MG63 (cell line): ENCODE results near the gene PCBP2. TPM values are rescaled to one million over a fixed set of nuclear protein-coding genes. Genes with fewer than 3 reads are reported as not detected.
"Not testable (repeated sequence)": the region's sequence is repeated elsewhere in the genome, so short reads cannot be mapped to it uniquely, and the experiment has no call there.

ENCODE experiments used
- DNase-seq: peaks from one replicate; pipeline ENCODE4 v3.0.0-alpha.2; 2020
- H3K27me3 ChIP-seq: fragments of 250-450 bp; sonication (Bioruptor Pico); 2 replicates; pipeline ENCODE4 v1.5.1; 2020; ENCODE audit warnings: mild to moderate bottlenecking, moderate library complexity
- H3K36me3 ChIP-seq: fragments of 250-450 bp; sonication (Bioruptor Pico); 2 replicates; pipeline ENCODE4 v1.5.1; 2020; ENCODE audit warnings: mild to moderate bottlenecking, moderate library complexity
- H3K4me3 ChIP-seq: fragments of 250-450 bp; sonication (Bioruptor Pico); 2 replicates; pipeline ENCODE4 v1.5.1; 2020; ENCODE audit warnings: mild to moderate bottlenecking, moderate library complexity
- H3K9me3 ChIP-seq: fragments of 250-450 bp; sonication (Bioruptor Pico); 2 replicates; pipeline ENCODE4 v1.5.1; 2020; ENCODE audit warnings: mild to moderate bottlenecking, moderate library complexity
- total RNA-seq: library from RNA; depleted of rRNA; stranded (reverse); fragments of >200 nt; shearing (Covaris generic); gene quantifications from 2 replicates; pipeline ENCODE4 v1.2.3, GENCODE V29; 2014; ENCODE audit warnings: low replicate concordance; rRNA removed

The PCBP2 gene
- 217 and 279 TPM in 2 replicates for total RNA-seq

DNA sequence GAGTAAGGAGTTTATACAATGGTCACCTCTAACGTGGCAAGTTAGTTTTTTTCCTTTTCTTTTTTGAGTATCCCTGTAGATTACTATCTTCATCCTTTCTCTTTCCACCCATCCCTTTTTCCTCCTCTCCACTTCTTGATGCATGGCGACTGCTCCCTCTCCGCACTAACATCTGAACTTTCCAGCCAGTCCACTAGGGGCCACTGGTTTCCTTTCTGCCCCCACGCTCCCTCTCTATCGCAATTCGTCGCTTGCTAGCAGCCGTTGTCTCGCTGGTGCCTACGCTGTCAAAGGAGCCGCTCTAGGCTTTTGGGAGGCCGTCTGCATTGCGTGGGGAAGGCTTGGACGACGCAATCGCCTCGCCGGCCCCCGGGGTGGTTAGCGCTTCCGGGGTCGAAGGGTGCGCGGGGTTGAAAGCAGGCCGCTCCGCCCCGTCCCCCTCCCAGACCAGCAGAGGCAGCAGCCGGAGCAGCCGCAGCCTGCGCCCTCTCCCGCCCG is at the start of gene PCBP2:
TSS of gene PCBP2 (plus strand) at position 442 of the 498 bp plus-strand sequence. CDS start 2,699 bp downstream, outside the sequence.
- Histone ChIP-seq H3K9me3 (no peaks in the 10 kb centered on the region), H3K27me3 (no peaks in the 10 kb centered on the region), H3K4me3 (peak within 1 kb of the TSS; percentile 98), H3K36me3 (peaks cover 51% of the 10 kb centered on the region)
- peak; percentile 99 for DNase-seq

DNA sequence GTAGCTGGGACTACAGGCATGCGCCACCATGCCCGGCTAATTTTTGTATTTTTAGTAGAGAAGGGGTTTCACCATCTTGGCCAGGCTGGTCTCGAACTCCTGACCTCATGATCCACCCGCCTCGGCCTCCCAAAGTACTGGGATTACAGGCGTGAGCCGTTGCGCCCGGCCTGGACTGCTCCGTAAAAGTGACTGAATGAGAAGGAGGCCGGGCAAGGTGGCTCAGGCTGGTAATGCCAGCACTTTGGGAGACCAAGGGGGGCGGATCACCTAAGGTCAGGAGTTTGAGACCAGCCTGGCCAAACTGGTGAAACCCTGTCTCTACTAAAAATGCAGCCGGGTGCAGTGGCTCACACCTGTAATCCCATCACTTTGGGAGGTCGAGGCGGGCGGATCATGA is 49.6 kb upstream of the PCBP2 start:
- H3K27me3 ChIP-seq, H3K4me3 ChIP-seq, H3K9me3 ChIP-seq, DNase-seq: not testable (repeated sequence)
- H3K36me3 ChIP-seq = peaks cover 34% of the 10 kb centered on the region

- Histone ChIP-seq H3K27me3 (no peaks in the 10 kb centered on the region), H3K9me3 (no peaks in the 10 kb centered on the region), H3K36me3 (peaks cover 37% of the 10 kb centered on the region), H3K4me3 (no peak overlapping the region)
- DNase-seq = no peak
Observed at GRCh38 chr12:53402871-53403270, 49.0 kb upstream of the PCBP2 start.

DNA sequence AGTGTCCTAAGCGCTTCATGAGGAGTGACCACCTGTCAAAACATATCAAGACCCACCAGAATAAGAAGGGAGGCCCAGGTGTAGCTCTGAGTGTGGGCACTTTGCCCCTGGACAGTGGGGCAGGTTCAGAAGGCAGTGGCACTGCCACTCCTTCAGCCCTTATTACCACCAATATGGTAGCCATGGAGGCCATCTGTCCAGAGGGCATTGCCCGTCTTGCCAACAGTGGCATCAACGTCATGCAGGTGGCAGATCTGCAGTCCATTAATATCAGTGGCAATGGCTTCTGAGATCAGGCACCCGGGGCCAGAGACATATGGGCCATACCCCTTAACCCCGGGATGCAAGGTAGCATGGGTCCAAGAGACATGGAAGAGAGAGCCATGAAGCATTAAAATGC is 41.0 kb upstream of the PCBP2 start:
- Histone ChIP-seq H3K27me3 (no peaks in the 10 kb centered on the region), H3K4me3 (no peak overlapping the region), H3K9me3 (no peaks in the 10 kb centered on the region), H3K36me3 (peaks cover 55% of the 10 kb centered on the region)
- DNase-seq = no peak

DNA sequence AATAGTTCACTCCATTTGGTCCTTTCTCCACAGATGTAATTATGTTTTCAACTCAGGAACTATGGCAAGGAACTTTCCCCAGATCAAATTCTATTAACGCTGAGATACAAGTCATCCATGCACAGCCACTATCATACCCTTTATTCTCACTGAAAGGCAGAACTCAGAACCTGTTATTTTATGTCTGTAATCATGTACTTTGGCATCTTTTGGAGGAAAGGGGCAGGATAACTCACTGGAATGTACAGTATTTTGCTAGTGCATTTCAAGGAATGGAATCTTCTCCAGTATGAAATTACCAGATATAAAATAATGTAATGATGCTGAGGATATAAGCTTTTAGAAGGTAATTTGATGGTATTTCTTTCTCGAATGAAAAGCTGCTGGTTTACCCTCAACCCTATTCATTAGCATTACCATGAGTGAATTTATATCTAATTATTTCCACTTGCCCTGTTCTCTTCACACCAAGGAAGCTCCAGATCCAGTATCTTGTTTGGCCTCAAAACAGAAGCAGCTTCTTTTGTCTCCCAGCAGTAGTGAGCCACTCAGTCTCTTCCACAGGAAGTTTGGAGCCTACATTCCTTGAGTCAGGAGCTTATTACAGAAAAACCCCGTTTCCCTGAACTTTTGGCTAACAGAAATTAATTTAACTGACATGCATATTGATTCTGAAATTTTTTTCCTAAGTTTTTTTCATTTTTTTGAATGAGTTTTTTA is 38.3 kb upstream of the PCBP2 start:
- no peak for DNase-seq
- no peaks in the 10 kb centered on the region for H3K27me3 ChIP-seq
- peaks cover 35% of the 10 kb centered on the region for H3K36me3 ChIP-seq
- no peak overlapping the region for H3K4me3 ChIP-seq
- H3K9me3 ChIP-seq = no peaks in the 10 kb centered on the region

DNA sequence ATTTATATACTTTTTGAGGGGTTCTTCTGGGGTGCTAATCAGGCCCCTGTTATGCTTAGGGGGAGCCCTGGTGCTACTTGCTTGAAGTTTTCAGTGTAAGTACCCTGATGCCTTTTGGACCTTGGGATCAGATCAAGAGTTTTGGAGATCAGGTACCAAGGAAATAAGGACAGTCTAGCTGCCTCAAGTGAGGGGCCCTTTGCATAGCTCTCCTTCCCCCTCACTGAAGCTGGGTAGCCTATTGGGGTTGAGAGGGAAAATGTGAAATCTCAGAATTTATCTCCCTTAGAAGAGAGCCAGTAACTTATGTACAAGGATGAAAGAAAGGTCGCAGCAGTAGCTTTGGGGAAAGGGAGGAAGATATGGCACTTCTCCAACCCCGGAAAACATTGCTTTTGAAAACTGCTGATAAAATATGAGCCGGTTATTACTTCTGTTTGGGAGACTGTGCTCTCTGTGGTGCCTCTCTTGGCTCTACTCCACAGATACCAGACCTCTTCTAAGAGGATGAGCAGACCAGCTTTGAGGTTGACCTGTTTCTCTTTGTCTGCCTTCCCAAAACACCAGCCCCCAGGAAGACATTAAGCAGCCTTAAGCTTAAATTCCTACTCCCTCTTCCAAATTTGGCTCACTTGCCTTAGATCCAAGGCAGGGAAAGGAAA is 37.0 kb upstream of the PCBP2 start:
- no peak for DNase-seq
- no peaks in the 10 kb centered on the region for H3K27me3 ChIP-seq

GRCh38 chr12:53415752-53416389 is 36.0 kb upstream of the PCBP2 start:
- not testable (repeated sequence) for H3K4me3 ChIP-seq, H3K9me3 ChIP-seq, DNase-seq, H3K27me3 ChIP-seq
- H3K36me3 ChIP-seq = peaks cover 16% of the 10 kb centered on the region

More for the DNA sequence above, 37.0 kb upstream of the PCBP2 start:
- H3K36me3 ChIP-seq = peaks cover 24% of the 10 kb centered on the region
- H3K9me3 ChIP-seq = no peaks in the 10 kb centered on the region
- H3K4me3 ChIP-seq = no peak overlapping the region

DNA sequence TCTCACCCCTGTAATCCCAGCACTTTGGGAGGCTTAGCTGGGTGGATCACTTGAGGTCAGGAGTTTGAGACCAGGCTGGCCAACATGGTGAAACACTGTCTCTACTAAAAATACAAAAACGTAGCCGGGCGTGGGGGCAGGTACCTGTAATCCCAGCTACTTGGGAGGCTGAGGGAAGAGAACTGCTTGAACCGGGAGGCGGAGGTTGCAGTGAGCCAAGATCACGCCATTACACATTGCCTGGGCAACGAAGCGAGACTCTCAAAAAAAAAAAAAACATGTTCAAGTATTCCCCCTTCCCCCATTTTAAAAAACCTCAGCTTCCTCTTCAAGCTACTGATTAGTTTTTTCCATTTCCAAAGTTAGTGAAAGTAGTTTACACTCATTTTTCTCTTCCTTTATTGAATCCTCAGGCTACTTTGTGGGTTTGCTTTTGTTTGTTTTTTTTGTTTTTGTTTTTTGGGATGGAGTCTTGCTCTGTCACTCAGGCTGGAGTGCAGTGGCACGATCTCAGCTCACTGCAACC is 34.5 kb upstream of the PCBP2 start:
- not testable (repeated sequence) for H3K27me3 ChIP-seq, H3K36me3 ChIP-seq, DNase-seq, H3K9me3 ChIP-seq, H3K4me3 ChIP-seq

DNA sequence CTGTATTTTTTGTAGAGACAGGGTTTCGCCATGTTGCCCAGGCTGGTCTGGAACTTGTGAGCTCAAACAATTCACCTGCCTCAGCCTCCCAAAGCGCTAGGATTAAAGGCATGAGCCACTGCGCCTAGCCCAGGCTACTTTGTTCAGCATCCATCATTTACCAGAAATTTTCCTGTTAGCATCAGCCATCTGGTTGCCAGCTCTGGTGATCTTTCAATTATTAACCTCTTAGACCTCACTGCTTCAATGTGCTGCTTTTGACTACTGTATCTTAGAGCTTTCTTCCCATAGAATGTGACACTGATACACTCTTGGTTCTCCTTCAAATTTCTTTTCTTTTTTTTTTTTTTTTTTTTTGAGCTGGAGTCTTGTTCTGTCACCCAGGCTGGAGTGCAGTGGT is 33.7 kb upstream of the PCBP2 start:
- Histone ChIP-seq H3K9me3 (no peaks in the 10 kb centered on the region), H3K4me3 (no peak overlapping the region), H3K27me3 (no peaks in the 10 kb centered on the region), H3K36me3 (no peaks in the 10 kb centered on the region)
- no peak for DNase-seq

- H3K4me3 ChIP-seq = no peak overlapping the region
- H3K9me3 ChIP-seq = no peaks in the 10 kb centered on the region
- DNase-seq = no peak
- H3K36me3 ChIP-seq = no peaks in the 10 kb centered on the region
- no peaks in the 10 kb centered on the region for H3K27me3 ChIP-seq
Observed at GRCh38 chr12:53419756-53420155, 32.1 kb upstream of the PCBP2 start.

DNA sequence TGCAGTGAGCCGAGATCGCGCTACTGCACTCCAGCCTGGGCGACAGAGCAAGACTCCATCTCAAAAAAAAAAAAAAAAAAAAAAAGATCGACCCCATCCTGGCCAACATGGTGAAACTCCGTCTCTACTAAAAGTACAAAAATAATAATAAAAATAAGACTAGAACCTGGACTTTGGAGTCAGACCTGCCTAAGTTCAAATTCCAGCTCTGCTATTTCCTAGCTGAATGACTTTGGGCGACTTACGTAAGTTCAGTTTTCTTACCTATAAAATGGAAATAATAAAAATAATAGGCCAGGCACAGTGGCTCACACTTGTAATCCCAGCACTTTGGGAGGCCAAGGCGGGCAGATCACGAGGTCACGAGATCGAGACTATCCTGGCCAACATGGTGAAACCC is 29.7 kb upstream of the PCBP2 start:
- not testable (repeated sequence) for H3K4me3 ChIP-seq, DNase-seq, H3K36me3 ChIP-seq, H3K27me3 ChIP-seq, H3K9me3 ChIP-seq

DNA sequence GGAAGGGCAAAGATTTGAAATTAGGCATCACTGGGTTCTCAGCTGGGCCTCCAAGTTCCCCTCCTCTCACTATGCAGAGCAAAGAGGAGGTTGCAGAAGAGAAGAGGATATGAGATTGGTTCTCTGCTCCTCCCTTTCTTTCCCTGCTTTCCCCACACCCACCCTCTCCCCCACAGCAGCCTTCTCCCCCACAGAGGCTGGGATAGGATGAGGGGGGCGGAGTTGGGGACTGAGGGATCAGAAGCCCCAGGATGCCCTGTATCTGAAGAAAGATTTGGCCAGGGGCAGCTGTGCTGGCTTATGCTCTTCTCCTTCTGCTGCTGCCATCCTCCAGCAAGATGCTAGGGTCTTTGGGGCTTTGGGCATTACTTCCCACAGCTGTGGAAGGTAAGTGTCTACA is 28.3 kb upstream of the PCBP2 start, which contains the start of gene AMHR2:
TSS of gene AMHR2 (plus strand) at position 259 of the 400 bp plus-strand sequence. CDS start at position 339, 80 bp downstream.
- no peaks in the 10 kb centered on the region for H3K9me3 ChIP-seq
- no peak within 1 kb of the TSS for H3K4me3 ChIP-seq
- H3K36me3 ChIP-seq = no peaks in the 10 kb centered on the region
- no peaks in the 10 kb centered on the region for H3K27me3 ChIP-seq
- DNase-seq = no peak

DNA sequence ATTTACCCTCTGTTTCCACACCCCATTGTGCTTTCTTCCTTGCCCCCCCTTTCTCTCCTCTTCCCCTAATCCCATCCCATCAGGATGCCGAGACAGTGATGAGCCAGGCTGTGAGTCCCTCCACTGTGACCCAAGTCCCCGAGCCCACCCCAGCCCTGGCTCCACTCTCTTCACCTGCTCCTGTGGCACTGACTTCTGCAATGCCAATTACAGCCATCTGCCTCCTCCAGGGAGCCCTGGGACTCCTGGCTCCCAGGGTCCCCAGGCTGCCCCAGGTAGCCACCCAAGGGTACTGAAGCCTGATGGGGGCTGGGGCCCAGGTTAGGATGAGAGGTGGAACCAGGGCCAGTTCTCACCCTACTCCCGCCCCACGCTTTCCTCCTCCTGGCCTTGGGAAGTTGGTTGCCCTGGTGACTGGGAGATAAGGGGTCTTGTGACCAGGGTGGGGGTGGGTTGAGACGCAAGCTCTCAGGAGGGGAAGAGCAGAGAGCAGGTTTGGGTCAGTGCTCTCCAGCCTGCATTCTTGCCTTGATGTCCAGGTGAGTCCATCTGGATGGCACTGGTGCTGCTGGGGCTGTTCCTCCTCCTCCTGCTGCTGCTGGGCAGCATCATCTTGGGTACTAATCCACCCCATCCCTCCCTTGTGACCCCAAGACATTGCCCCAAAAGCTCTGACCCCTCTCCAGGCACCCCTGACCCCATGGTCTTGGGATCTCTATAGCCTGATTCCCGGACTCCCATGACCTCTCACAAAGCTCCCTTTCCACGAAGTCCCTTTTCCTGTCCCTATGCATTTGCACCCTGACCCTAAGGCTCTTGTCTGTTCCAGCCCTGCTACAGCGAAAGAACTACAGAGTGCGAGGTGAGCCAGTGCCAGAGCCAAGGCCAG is 27.0 kb upstream of the PCBP2 start:
- Histone ChIP-seq H3K4me3 (no peak overlapping the region), H3K36me3 (no peaks in the 10 kb centered on the region), H3K27me3 (no peaks in the 10 kb centered on the region), H3K9me3 (no peaks in the 10 kb centered on the region)
- DNase-seq = no peak

- Histone ChIP-seq H3K9me3 (no peaks in the 10 kb centered on the region), H3K4me3 (no peak overlapping the region), H3K36me3 (no peaks in the 10 kb centered on the region), H3K27me3 (no peaks in the 10 kb centered on the region)
- no peak for DNase-seq
Observed at GRCh38 chr12:53425515-53426150, 26.3 kb upstream of the PCBP2 start.

DNA sequence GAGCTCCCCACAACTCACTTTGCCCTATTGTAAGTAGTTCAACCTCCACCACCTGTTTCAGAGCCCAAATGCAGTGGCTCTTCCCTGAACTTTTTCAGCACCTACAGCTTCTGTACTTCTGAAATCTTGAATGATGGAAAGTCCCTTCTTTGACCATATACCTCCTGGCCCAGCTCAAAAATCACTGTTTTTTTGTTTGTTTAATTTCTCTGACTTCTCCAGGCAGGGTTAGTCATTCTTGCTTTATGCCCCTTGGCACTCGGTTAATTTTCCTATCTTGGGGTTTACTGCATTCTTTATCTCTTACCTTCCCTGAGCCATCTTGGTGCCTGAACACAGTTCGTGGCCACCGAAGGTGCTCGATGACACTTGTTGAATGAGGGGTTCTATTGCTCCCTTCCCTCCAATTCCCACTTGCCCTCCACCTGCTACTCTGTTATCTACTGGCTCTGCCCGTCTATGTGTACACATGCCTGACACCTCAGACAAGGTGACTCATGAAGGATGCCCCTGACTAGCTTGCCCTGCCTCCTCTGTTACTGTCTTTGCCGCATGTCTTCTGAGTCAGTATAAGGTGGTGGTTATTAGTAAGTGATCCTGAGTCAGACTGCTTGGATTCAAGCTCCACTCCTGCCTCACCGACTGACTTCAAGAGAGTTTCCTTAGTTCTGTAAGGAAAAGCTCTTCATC is 23.9 kb upstream of the PCBP2 start:
- peak; percentile 91 for DNase-seq
- no peaks in the 10 kb centered on the region for H3K27me3 ChIP-seq
- H3K9me3 ChIP-seq = no peaks in the 10 kb centered on the region
- no peak overlapping the region for H3K4me3 ChIP-seq
- H3K36me3 ChIP-seq = no peaks in the 10 kb centered on the region
